RWPE2 (cell line): ENCODE results near the gene CCNJL.

Experiments
- ATAC-seq: fragments of 200-7000 bp; cut with Tn5 transposase; 3 replicates; pipeline ENCODE4 v1.9.1; 2021; ENCODE audit warnings: low read depth
- DNase-seq: peaks from one replicate; pipeline ENCODE4 v3.0.0-alpha.2; 2020; ENCODE audit warnings: low spot score
- H3K27ac ChIP-seq: fragments of 450-650 bp; 2 replicates; pipeline ENCODE4 v1.5.1; 2017; ENCODE audit warnings: mild to moderate bottlenecking; ENCODE audit not compliant: poor library complexity, severe bottlenecking
- H3K27me3 ChIP-seq: fragments of 250-450 bp; sonication (Bioruptor Pico); 2 replicates; pipeline ENCODE4 v1.5.1; 2021; ENCODE audit warnings: mild to moderate bottlenecking, moderate library complexity; ENCODE audit not compliant: insufficient read depth, poor library complexity, severe bottlenecking
- H3K36me3 ChIP-seq: fragments of 250-450 bp; sonication (Bioruptor Pico); 2 replicates; pipeline ENCODE4 v1.5.1; 2020; ENCODE audit warnings: low read depth, mild to moderate bottlenecking, moderate library complexity
- H3K4me1 ChIP-seq: fragments of 250-450 bp; sonication (Bioruptor Pico); 2 replicates; pipeline ENCODE4 v1.5.1; 2021; ENCODE audit warnings: mild to moderate bottlenecking, moderate library complexity; ENCODE audit not compliant: insufficient read depth, poor library complexity, severe bottlenecking
- H3K4me3 ChIP-seq: fragments of 250-450 bp; sonication (Bioruptor Pico); 2 replicates; pipeline ENCODE4 v1.5.1; 2021; ENCODE audit warnings: mild to moderate bottlenecking, moderate library complexity; ENCODE audit not compliant: severe bottlenecking
- H3K9me3 ChIP-seq: fragments of 250-450 bp; sonication (Bioruptor Pico); 2 replicates; pipeline ENCODE4 v1.5.1; 2021; ENCODE audit warnings: mild to moderate bottlenecking, moderate library complexity; ENCODE audit not compliant: severe bottlenecking
- CTCF ChIP-seq: fragments of 450-650 bp; IDR thresholded peaks from one replicate; pipeline ENCODE4 v1.5.1; 2017; ENCODE audit warnings: mild to moderate bottlenecking, moderate library complexity; ENCODE audit not compliant: poor library complexity, severe bottlenecking

The CCNJL gene

GRCh38 chr5:160211352-160211751, 101.0 kb downstream of the CCNJL start:
- no peaks in the 10 kb centered on the region for H3K27me3 ChIP-seq
- no peak for TF ChIP-seq CTCF
- H3K4me3 ChIP-seq, result no peak overlapping the region
- H3K9me3 ChIP-seq, result no peaks in the 10 kb centered on the region
- DNase-seq (no peak), ATAC-seq (no peak)
- no peak overlapping the region for H3K27ac ChIP-seq
- H3K36me3 ChIP-seq, result no peaks in the 10 kb centered on the region
- H3K4me1 ChIP-seq, result peaks cover 4% of the 10 kb centered on the region

- H3K4me3 ChIP-seq, result no peak overlapping the region
- no peak overlapping the region for H3K27ac ChIP-seq
- TF ChIP-seq CTCF, result no peak
- DNase-seq, result no peak
- H3K27me3 ChIP-seq, result no peaks in the 10 kb centered on the region
- no peaks in the 10 kb centered on the region for H3K36me3 ChIP-seq
- H3K9me3 ChIP-seq, result no peaks in the 10 kb centered on the region
- peaks cover 4% of the 10 kb centered on the region for H3K4me1 ChIP-seq
- ATAC-seq, result no peak
Measured at GRCh38 chr5:160210606-160211005, 101.8 kb downstream of the CCNJL start.

- peaks cover 4% of the 10 kb centered on the region for H3K4me1 ChIP-seq
- no peak for DNase-seq
Measured at GRCh38 chr5:160209917-160210316, 102.4 kb downstream of the CCNJL start.

GRCh38 chr5:160207061-160207460, 105.3 kb downstream of the CCNJL start:
- no peaks in the 10 kb centered on the region for H3K9me3 ChIP-seq
- H3K36me3 ChIP-seq, result no peaks in the 10 kb centered on the region
- ATAC-seq (no peak), DNase-seq (no peak)
- no peak overlapping the region for H3K4me3 ChIP-seq
- H3K27me3 ChIP-seq, result no peaks in the 10 kb centered on the region
- H3K27ac ChIP-seq, result no peak overlapping the region
- peaks cover 4% of the 10 kb centered on the region for H3K4me1 ChIP-seq
- no peak for TF ChIP-seq CTCF

More at GRCh38 chr5:160209917-160210316, 102.4 kb downstream of the CCNJL start:
- TF ChIP-seq CTCF, result no peak
- no peaks in the 10 kb centered on the region for H3K36me3 ChIP-seq
- H3K9me3 ChIP-seq, result no peaks in the 10 kb centered on the region
- H3K27ac ChIP-seq, result no peak overlapping the region
- no peaks in the 10 kb centered on the region for H3K27me3 ChIP-seq
- H3K4me3 ChIP-seq, result no peak overlapping the region
- ATAC-seq, result peak; percentile 94
